IPS-15b (cell line): ENCODE results near the gene IGSF11.

Experiments
- H3K27me3 ChIP-seq: one replicate; pipeline ENCODE4 v1.6.1; 2013; ENCODE audit warnings: low read length; ENCODE audit not compliant: control insufficient read depth, insufficient read depth
- H3K36me3 ChIP-seq: one replicate; pipeline ENCODE4 v1.6.1; 2013; ENCODE audit warnings: low read length; ENCODE audit not compliant: control insufficient read depth, insufficient read depth
- H3K4me1 ChIP-seq: one replicate; pipeline ENCODE4 v1.6.1; 2013; ENCODE audit warnings: mild to moderate bottlenecking, low read length; ENCODE audit not compliant: control insufficient read depth, insufficient read depth
- H3K4me3 ChIP-seq: one replicate; pipeline ENCODE4 v1.5.1; 2013; ENCODE audit warnings: low read depth, low read length
- H3K9ac ChIP-seq: one replicate; pipeline ENCODE4 v1.6.1; 2013; ENCODE audit warnings: low read depth, mild to moderate bottlenecking, low read length
- H3K9me3 ChIP-seq: one replicate; pipeline ENCODE4 v1.6.1; 2013; ENCODE audit warnings: mild to moderate bottlenecking, low read length; ENCODE audit not compliant: control insufficient read depth, insufficient read depth

Gene IGSF11

GRCh38 chr3:118942671-118943070, 92.0 kb downstream of the IGSF11 start:
- H3K27me3 ChIP-seq = no peaks in the 10 kb centered on the region
- H3K4me1 ChIP-seq = no peaks in the 10 kb centered on the region
- H3K4me3 ChIP-seq = no peak overlapping the region
- no peaks in the 10 kb centered on the region for H3K36me3 ChIP-seq
- H3K9me3 ChIP-seq = no peaks in the 10 kb centered on the region
- H3K9ac ChIP-seq = no peak overlapping the region

GRCh38 chr3:118942195-118942594, 92.5 kb downstream of the IGSF11 start:
- Histone ChIP-seq H3K9ac (no peak overlapping the region), H3K4me3 (no peak overlapping the region), H3K4me1 (no peaks in the 10 kb centered on the region), H3K27me3 (no peaks in the 10 kb centered on the region), H3K36me3 (no peaks in the 10 kb centered on the region), H3K9me3 (no peaks in the 10 kb centered on the region)

GRCh38 chr3:118941236-118941635, 93.4 kb downstream of the IGSF11 start:
- H3K9me3 ChIP-seq = no peaks in the 10 kb centered on the region
- H3K27me3 ChIP-seq = no peaks in the 10 kb centered on the region
- no peak overlapping the region for H3K4me3 ChIP-seq
- H3K9ac ChIP-seq = no peak overlapping the region
- H3K4me1 ChIP-seq = no peaks in the 10 kb centered on the region
- H3K36me3 ChIP-seq = no peaks in the 10 kb centered on the region

GRCh38 chr3:118938183-118938961, 96.3 kb downstream of the IGSF11 start:
- Histone ChIP-seq H3K36me3 (no peaks in the 10 kb centered on the region), H3K4me3 (no peak overlapping the region), H3K4me1 (no peaks in the 10 kb centered on the region), H3K9me3 (no peaks in the 10 kb centered on the region), H3K9ac (no peak overlapping the region), H3K27me3 (no peaks in the 10 kb centered on the region)

- Histone ChIP-seq H3K27me3 (no peaks in the 10 kb centered on the region), H3K36me3 (no peaks in the 10 kb centered on the region), H3K4me1 (no peaks in the 10 kb centered on the region), H3K4me3 (no peak overlapping the region), H3K9ac (no peak overlapping the region), H3K9me3 (no peaks in the 10 kb centered on the region)
Measured at GRCh38 chr3:118936811-118937210, 97.8 kb downstream of the IGSF11 start.

- no peak overlapping the region for H3K4me3 ChIP-seq
- no peaks in the 10 kb centered on the region for H3K4me1 ChIP-seq
- no peak overlapping the region for H3K9ac ChIP-seq
- H3K9me3 ChIP-seq = no peaks in the 10 kb centered on the region
- no peaks in the 10 kb centered on the region for H3K36me3 ChIP-seq
- no peaks in the 10 kb centered on the region for H3K27me3 ChIP-seq
Measured at GRCh38 chr3:118932822-118933558, 101.7 kb downstream of the IGSF11 start.

GRCh38 chr3:118931996-118932395, 102.7 kb downstream of the IGSF11 start:
- H3K4me1 ChIP-seq = no peaks in the 10 kb centered on the region
- H3K36me3 ChIP-seq = no peaks in the 10 kb centered on the region
- no peak overlapping the region for H3K4me3 ChIP-seq
- H3K9me3 ChIP-seq = no peaks in the 10 kb centered on the region
- no peak overlapping the region for H3K9ac ChIP-seq
- no peaks in the 10 kb centered on the region for H3K27me3 ChIP-seq

GRCh38 chr3:118927449-118927848, 107.2 kb downstream of the IGSF11 start:
- no peak overlapping the region for H3K9ac ChIP-seq
- no peaks in the 10 kb centered on the region for H3K9me3 ChIP-seq
- no peak overlapping the region for H3K4me3 ChIP-seq
- no peaks in the 10 kb centered on the region for H3K4me1 ChIP-seq
- H3K27me3 ChIP-seq = no peaks in the 10 kb centered on the region
- H3K36me3 ChIP-seq = no peaks in the 10 kb centered on the region

- no peaks in the 10 kb centered on the region for H3K36me3 ChIP-seq
- peaks cover 4% of the 10 kb centered on the region for H3K4me1 ChIP-seq
- no peaks in the 10 kb centered on the region for H3K9me3 ChIP-seq
- no peak overlapping the region for H3K9ac ChIP-seq
- H3K27me3 ChIP-seq = no peaks in the 10 kb centered on the region
- H3K4me3 ChIP-seq = no peak overlapping the region
Measured at GRCh38 chr3:118912188-118912587, 122.5 kb downstream of the IGSF11 start.

GRCh38 chr3:118910332-118910731, 124.3 kb downstream of the IGSF11 start:
- Histone ChIP-seq H3K36me3 (no peaks in the 10 kb centered on the region), H3K27me3 (no peaks in the 10 kb centered on the region), H3K9ac (no peak overlapping the region), H3K4me1 (peaks cover 4% of the 10 kb centered on the region), H3K4me3 (no peak overlapping the region), H3K9me3 (no peaks in the 10 kb centered on the region)

GRCh38 chr3:118909763-118910162, 124.9 kb downstream of the IGSF11 start:
- Histone ChIP-seq H3K9me3 (no peaks in the 10 kb centered on the region), H3K4me1 (peaks cover 4% of the 10 kb centered on the region)

GRCh38 chr3:118907909-118908308, 126.7 kb downstream of the IGSF11 start:
- H3K4me3 ChIP-seq = no peak overlapping the region
- H3K4me1 ChIP-seq = peaks cover 3% of the 10 kb centered on the region
- no peak overlapping the region for H3K9ac ChIP-seq
- H3K27me3 ChIP-seq = no peaks in the 10 kb centered on the region
- no peaks in the 10 kb centered on the region for H3K9me3 ChIP-seq
- no peaks in the 10 kb centered on the region for H3K36me3 ChIP-seq

More at GRCh38 chr3:118909763-118910162, 124.9 kb downstream of the IGSF11 start:
- H3K27me3 ChIP-seq = no peaks in the 10 kb centered on the region
- no peaks in the 10 kb centered on the region for H3K36me3 ChIP-seq
- no peak overlapping the region for H3K4me3 ChIP-seq
- H3K9ac ChIP-seq = no peak overlapping the region
